Measurements from ENCODE around the gene NLRP7. TPM values are rescaled to one million over a fixed set of nuclear protein-coding genes. Genes with fewer than 3 reads are reported as not detected.

The NLRP7 gene
- total and polyA plus RNA-seq, 2 donors (not counting 3 experiments of a cell fraction or from before 2014, with no cell fraction given): not detected

DNA sequence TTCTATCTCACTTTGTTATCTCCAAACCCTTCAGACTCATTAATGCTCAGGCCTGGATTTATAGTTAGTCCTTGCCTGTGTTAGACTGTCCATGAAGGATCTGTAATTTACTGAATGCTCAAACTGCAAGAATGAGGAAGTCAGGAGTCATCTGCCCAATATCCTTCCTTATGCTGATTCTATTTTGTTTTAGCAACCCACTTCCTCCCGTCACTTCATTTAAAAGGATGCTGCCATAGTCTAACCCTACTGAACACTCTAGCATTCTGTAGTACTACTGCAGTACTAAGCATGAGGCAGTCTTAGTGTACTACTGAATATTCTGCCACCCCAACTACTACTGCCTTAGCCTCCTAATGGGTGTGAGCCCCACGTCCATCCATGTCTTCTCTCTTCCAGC is 71.8 kb downstream of the NLRP7 start:
- intact Hi-C loops (cut with micrococcal nuclease): no loop called here
- DNase-seq (ENCODE audit: low read depth, low spot score) (no peak), FAIRE-seq (no peak)
- TF ChIP-seq GATA2 (IDR thresholded peaks at IDR 0.05; ENCODE audit: insufficient read depth, insufficient read length, low read depth, low read length): no peak
- no peak for TF ChIP-seq FOS (IDR thresholded peaks at IDR 0.05; ENCODE audit: borderline replicate concordance, insufficient read depth, low read length)
- TF ChIP-seq, protein P1, sequence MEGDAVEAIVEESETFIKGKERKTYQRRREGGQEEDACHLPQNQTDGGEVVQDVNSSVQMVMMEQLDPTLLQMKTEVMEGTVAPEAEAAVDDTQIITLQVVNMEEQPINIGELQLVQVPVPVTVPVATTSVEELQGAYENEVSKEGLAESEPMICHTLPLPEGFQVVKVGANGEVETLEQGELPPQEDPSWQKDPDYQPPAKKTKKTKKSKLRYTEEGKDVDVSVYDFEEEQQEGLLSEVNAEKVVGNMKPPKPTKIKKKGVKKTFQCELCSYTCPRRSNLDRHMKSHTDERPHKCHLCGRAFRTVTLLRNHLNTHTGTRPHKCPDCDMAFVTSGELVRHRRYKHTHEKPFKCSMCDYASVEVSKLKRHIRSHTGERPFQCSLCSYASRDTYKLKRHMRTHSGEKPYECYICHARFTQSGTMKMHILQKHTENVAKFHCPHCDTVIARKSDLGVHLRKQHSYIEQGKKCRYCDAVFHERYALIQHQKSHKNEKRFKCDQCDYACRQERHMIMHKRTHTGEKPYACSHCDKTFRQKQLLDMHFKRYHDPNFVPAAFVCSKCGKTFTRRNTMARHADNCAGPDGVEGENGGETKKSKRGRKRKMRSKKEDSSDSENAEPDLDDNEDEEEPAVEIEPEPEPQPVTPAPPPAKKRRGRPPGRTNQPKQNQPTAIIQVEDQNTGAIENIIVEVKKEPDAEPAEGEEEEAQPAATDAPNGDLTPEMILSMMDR (IDR thresholded peaks at IDR 0.05; ENCODE audit: extremely low read depth in 1 of 2, insufficient read depth in 1 of 2, low read depth in 1 of 2, low read length in 2 of 2): no peak
- TF ChIP-seq EZH2 (IDR thresholded peaks at IDR 0.05; ENCODE audit: borderline replicate concordance, low read depth, low read length, severe bottlenecking): no peak
- TF ChIP-seq JUN (IDR thresholded peaks at IDR 0.05; ENCODE audit: borderline replicate concordance, insufficient read depth, insufficient read length, low read depth): no peak
- TF ChIP-seq MYC (IDR thresholded peaks at IDR 0.05; ENCODE audit: low read depth, low read length): no peak
- TF ChIP-seq POLR2AphosphoS5 (IDR thresholded peaks at IDR 0.05; ENCODE audit: insufficient read depth, low read depth, low read length): no peak
- ChIA-PET CTCF (no interaction called here), POLR2A (no interaction called here)
- Histone ChIP-seq H3K9me1 (replicated peaks; ENCODE audit: control insufficient read depth, extremely low read depth, insufficient read depth, low read length) (no peaks in the 10 kb centered on the region), H3K9ac (replicated peaks; ENCODE audit: extremely low read depth, insufficient read depth, low read length) (no peak overlapping the region), H3K4me3 (replicated peaks in 1 of 3; ENCODE audit: insufficient read depth in 1 of 3, low read depth in 1 of 3, low read length in 3 of 3) (no peak overlapping the region), H3K4me2 (ENCODE audit: insufficient read depth, low read length) (no peak overlapping the region), H3K79me2 (ENCODE audit: control insufficient read depth, insufficient read depth, low read length) (no peaks in the 10 kb centered on the region), H3K27ac (ENCODE audit: insufficient read depth, low read depth, low read length) (no peak overlapping the region), H3K4me1 (ENCODE audit: control insufficient read depth, extremely low read depth, insufficient read depth, low read length) (no peaks in the 10 kb centered on the region), H2AFZ (ENCODE audit: low read depth, low read length) (no peak overlapping the region), H3K9me3 (replicated peaks; ENCODE audit: control insufficient read depth, insufficient read depth, low read length) (no peaks in the 10 kb centered on the region), H4K20me1 (replicated peaks; ENCODE audit: control insufficient read depth, extremely low read depth, insufficient read depth, low read length) (no peaks in the 10 kb centered on the region), H3K36me3 (ENCODE audit: control insufficient read depth in 2 of 2, extremely low read depth in 1 of 2, insufficient read depth in 2 of 2, low read length in 2 of 2) (no peaks in the 10 kb centered on the region), H3K27me3 (ENCODE audit: control insufficient read depth in 2 of 2, insufficient read depth in 2 of 2, low read length in 2 of 2) (no peaks in the 10 kb centered on the region)
- dilution Hi-C loops (cut with MboI; ENCODE audit: extremely low pct_ligation_motif_present, low sequenced_read_pairs): no loop called here
- no TSS peak for BruUV-seq (replicated peaks)
